GM21528 (cell line): ENCODE data around the gene GNG2.
A peak's percentile ranks its signal among the peaks of the same experiment; 100 is the strongest.

Experiments
- ATAC-seq: cut with Tn5 transposase; IDR thresholded peaks from one replicate; pipeline ENCODE4 v1.9.1; 2021; ENCODE audit warnings: mild to moderate bottlenecking, moderate library complexity; ENCODE audit not compliant: unreplicated experiment, low FRiP score

Gene GNG2

DNA sequence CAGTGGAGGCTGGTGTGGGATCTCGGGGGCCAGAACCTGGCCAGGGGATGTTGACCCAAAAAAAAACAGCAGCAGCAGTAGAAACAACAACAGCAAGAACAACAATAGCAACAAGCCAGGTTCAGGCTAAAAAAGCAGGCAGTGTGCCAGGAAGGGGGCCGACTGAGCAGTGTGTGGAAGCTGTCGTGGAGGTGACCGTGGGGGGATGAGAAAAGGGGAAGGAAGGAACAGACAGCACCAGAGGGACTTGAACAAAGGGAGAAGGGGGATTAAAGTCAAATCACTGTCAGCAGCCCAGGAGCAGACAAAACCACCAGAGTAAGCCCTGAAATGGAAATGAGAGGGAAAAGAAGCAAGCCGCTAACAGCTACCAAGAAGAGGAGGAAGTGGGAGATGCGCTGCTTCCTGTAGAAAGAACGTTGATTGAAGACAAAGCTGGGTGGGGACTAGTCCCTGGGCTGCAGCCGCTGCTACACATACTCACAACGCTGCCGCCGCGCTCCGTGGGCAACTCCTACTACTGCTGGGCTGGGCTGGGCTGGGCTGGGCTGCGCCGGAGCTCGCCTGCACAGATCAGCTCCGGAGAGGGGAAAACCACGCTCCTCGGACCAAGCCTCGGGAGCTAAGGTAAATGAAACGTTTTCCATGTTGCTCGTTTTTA lies at the start of gene GNG2:
TSS of gene GNG2 (plus strand) at position 449 of the 661 bp plus-strand sequence. CDS start 90,067 bp downstream, outside the sequence.
- ATAC-seq: peak; percentile 94

DNA sequence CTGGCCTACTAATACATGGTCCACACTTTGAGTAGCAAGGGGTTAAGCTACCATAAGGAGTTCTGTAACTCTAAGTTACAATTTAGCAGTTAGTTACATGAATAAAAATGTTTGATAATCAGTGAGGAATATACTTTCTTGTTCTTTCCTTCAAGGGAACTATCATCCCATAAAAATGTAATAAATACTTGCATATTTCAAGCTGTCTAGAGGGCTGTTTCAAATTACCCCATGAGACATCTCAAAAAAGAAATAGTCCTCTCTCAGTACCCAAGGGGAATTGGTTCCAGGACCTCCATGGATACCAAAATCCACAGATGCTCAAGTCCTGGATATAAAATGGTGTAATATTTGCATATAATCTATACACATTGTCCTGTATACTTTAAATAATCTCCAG lies 48.7 kb upstream of the GNG2 start:
- no peak for ATAC-seq

DNA sequence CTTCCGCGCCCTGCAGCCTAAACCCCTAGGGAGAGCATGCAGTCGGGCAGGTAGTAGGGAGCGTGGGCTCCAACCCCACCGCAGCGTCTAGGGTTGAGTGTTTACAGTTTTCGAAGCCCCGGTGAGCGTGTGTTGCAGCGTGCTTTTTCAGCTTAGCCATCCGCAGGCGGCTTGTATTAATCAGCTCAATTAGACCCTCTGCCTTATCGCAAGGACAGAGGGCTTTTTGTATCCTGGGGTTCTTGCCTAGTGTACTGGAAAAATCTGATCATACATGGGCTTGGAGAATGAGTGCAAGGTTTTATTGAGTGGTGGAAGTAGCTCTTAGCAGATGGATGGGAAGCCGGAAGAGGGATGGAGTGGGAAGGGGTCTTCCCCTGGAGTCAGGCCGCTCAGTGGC lies 44.4 kb upstream of the GNG2 start:
- no peak for ATAC-seq

DNA sequence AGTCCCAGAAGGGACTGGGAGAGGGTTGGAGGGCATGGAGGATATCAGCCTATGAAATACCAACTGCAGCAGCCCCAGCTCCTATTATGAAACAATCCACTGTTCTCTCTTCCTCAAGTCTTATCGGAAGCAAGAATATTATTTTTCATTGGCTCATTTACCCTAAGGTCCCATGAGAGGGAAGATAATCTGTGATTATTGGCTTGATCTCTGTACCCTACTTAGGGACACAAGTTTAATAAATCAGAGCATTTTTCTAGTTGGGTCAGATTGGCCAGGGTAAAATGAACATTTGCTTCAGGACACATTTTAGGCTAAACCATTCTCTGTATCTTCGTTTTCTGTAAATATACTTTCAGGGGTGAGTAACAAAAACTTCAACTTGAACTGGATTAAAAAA lies 43.1 kb upstream of the GNG2 start:
- ATAC-seq: no peak

DNA sequence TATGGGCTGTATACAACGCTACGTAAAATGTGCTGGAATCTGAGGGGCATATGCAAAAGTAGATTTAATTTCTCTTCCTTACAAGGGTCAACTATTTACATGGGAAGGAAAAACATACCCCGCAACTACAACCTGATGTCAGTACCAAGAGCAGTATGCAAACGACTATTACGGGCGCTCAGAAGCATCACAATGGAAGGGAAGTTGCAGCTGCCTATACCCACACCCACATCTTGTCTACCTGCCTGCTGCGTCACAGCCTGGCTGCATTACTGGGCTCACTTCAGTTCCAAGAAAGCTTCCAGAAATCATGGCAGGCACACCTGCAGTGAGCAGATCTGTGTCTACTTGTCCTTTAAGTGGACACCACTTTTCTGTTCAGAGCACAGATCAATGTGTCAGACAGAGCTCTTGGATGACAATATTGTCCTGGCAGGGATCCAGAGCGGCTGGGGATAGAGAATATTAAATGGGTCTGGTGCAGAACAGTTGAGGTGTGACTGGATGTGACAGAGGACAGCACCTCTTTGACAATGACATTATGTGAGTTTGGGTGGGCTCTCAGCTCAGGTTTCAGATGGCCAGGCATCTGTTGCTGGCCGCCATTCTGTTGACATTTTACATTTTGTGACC lies 41.5 kb upstream of the GNG2 start:
- ATAC-seq: no peak

DNA sequence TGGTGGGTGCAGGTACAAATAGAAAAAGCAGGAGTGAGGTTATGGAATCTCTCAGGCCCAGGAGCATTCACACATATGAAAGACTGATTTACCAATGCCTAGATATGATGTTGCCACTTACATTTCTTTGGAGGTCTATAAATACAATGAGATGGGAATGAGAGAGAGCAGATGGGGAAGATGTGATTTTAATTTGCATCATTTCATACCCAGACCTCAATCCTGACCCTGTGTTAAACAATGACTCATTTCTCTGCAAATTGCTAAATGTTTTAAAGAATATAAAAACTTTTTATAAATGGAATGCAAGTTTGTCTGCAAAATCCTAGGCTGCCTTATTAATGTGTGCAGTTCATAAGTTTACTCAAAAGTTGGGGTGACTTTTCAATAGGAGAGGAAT lies 38.6 kb upstream of the GNG2 start:
- no peak for ATAC-seq

- ATAC-seq: no peak
These were observed 37.9 kb upstream of the GNG2 start for GRCh38 chr14:51822499-51822898.

- ATAC-seq: no peak
These were observed 36.7 kb upstream of the GNG2 start for GRCh38 chr14:51823706-51824105.

- no peak for ATAC-seq
These were observed 36.2 kb upstream of the GNG2 start for GRCh38 chr14:51824191-51824590.

DNA sequence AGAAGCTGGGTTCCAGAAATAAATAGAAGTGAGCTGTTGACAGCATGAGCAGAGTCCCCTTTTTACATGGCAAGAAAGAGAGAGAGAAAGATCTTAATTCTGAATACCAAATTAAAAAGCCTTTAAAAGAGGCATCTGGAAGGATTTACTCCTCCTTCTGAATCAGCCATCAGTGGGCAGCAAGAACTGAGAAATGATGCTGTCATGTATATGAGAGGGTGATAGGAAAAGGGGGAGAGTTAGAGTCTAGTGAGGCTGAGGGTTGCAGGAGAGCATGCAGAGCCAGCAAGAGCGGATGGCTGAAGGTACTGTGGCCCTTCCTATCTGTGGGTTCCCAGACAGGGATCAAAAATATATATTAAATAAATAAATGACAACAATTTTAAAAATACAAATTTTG lies 34.5 kb upstream of the GNG2 start:
- ATAC-seq: no peak

- peak; percentile 90 for ATAC-seq
These were observed 32.2 kb upstream of the GNG2 start for GRCh38 chr14:51828017-51828797.

GRCh38 chr14:51834240-51834639 lies 26.2 kb upstream of the GNG2 start:
- ATAC-seq: no peak

DNA sequence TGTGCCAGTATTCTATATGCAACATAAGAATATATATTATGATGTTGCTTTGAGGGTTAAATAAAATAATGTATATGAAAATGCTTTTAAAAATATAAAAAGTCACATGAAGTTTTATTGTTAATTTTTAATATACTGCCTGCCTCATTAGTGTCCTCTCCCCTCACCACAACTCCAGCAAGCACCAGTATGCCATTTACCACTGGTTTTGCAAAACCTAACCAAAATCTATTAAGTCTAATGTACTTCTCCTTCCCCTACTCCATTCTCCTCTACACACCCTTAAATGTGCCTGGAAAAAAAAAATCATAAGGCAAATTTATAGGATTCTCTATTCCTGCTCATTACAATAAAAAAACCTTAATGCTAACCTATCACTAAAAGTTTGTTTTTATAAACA lies 24.0 kb upstream of the GNG2 start:
- no peak for ATAC-seq

GRCh38 chr14:51844081-51844881 lies 16.1 kb upstream of the GNG2 start:
- peak; percentile 29 for ATAC-seq

DNA sequence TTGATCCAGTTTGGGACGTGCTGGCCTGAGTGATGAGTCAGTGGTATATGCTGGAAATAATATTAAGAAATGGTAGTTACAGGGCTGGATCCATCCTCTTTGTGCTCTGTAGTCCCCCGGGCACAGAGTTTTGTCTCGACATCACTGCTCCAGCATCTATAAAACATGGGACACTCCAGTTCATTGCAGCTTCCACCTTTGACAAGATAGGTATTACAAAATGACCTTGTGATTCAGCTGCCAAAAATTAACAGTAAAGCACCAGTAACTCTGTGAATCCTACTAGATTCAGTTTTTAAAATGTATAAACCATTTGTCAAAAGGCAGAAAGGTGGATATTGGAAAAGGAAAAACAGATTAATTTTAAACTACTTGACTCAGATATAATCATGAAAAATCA lies 14.6 kb upstream of the GNG2 start:
- no peak for ATAC-seq

DNA sequence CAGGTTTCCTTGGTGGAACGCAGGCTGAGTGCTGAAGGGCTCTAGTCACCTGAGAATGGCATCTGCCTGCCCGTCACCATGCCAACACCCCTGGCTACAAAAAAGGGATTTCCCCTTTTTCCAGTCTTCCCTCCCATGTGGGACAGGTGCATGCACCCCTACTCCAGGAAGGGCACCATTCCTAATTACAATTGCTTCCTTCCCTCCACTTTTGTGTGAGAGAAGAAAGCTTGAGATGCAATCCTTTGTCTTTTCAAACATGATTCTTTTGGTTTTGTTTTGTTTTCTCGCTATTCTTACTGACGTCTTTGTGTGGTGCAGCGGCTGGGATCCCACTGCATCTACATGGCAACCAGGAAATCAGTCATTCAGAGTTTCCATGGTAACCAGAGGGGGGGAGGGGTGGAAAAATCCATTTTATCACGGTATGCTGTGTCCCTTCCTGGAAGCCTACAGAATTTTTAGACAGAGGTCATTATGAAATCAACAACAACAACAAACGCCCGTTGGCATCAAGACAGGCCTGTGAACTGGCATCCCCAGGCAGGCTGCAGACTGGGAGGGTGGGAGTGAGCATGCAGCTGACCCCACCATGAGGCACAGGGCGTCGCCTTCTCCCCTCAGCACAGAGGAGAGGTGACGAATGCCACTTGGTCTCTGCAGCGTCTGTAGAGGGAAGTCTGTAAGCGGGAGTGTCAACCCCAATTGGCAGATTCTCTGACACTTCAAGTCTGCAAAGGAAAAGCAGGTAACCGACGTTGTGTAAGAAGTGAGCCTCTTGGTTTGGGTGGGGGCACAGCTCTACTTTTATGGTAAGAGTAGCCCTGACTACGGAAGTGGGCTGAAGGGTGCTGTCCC lies 13.6 kb upstream of the GNG2 start:
- peak; percentile 80 for ATAC-seq

GRCh38 chr14:51847489-51847796 lies 13.0 kb upstream of the GNG2 start:
- ATAC-seq: no peak

GRCh38 chr14:51848120-51848519 lies 12.3 kb upstream of the GNG2 start:
- ATAC-seq: no peak

- ATAC-seq: no peak
These were observed 11.3 kb upstream of the GNG2 start for GRCh38 chr14:51849097-51849496.

GRCh38 chr14:51850651-51851050 lies 9.8 kb upstream of the GNG2 start:
- ATAC-seq: no peak
